ENCODE results near the gene CCDC66. TPM values are rescaled to one million over a fixed set of nuclear protein-coding genes. Genes with fewer than 3 reads are reported as not detected.

Gene CCDC66
- total and polyA plus RNA-seq, 4 donors: 5.1 to 88.2 (median 15.8) TPM

GRCh38 chr3:56610669-56611335 is 53.8 kb downstream of the CCDC66 start:
- 77 to 83% methylated on average over 7 of the region's 7 CpGs for WGBS, 2 donors
- ATAC-seq (ENCODE audit: insufficient read depth, low FRiP score) (no peak), DNase-seq (no peak)
- TF ChIP-seq CTCF (IDR thresholded peaks at IDR 0.05; ENCODE audit: control extremely low read depth, extremely low read depth): no peak
- Histone ChIP-seq H3K4me3 (no peak overlapping the region), H3K27ac (ENCODE audit: low read depth in 1 of 2, low read length in 1 of 2) (no peak overlapping the region), H3K27me3 (ENCODE audit: control insufficient read depth in 3 of 3, insufficient read depth in 3 of 3, low read length in 2 of 3) (no peaks in the 10 kb centered on the region), H3K9ac (ENCODE audit: insufficient read depth in 1 of 2, low read length in 2 of 2) (no peak overlapping the region), H3K9me3 (ENCODE audit: control insufficient read depth in 4 of 4, insufficient read depth in 3 of 4, low read length in 3 of 4) (peaks cover 0 to 3% (median 0%) of the 10 kb centered on the region in 4 donors), H3K36me3 (ENCODE audit: control insufficient read depth in 4 of 4, insufficient read depth in 4 of 4, low read length in 4 of 4) (peaks cover 8 to 20% (median 15%) of the 10 kb centered on the region in 4 donors), H3K4me1 (ENCODE audit: control insufficient read depth in 5 of 5, insufficient read depth in 5 of 5, low read length in 5 of 5) (peaks cover 0 to 12% (median 0%) of the 10 kb centered on the region in 5 donors)

GRCh38 chr3:56611364-56611763 is 54.4 kb downstream of the CCDC66 start:
- H3K36me3 ChIP-seq (ENCODE audit: control insufficient read depth in 4 of 4, insufficient read depth in 4 of 4, low read length in 4 of 4): peaks cover 7 to 19% (median 14%) of the 10 kb centered on the region in 4 donors
- H3K9ac ChIP-seq (ENCODE audit: insufficient read depth in 1 of 2, low read length in 2 of 2): no peak overlapping the region
- H3K4me1 ChIP-seq (ENCODE audit: control insufficient read depth in 5 of 5, insufficient read depth in 5 of 5, low read length in 5 of 5): peaks cover 0 to 12% (median 0%) of the 10 kb centered on the region in 5 donors
- no peak overlapping the region for H3K4me3 ChIP-seq
- ATAC-seq (ENCODE audit: insufficient read depth, low FRiP score) (no peak), DNase-seq (no peak)
- no peaks in the 10 kb centered on the region for H3K27me3 ChIP-seq (ENCODE audit: control insufficient read depth in 3 of 3, insufficient read depth in 3 of 3, low read length in 2 of 3)
- peaks cover 0 to 1% (median 0%) of the 10 kb centered on the region in 4 donors for H3K9me3 ChIP-seq (ENCODE audit: control insufficient read depth in 4 of 4, insufficient read depth in 3 of 4, low read length in 3 of 4)
- WGBS, 2 donors: 75 to 92% methylated on average over 7 to 8 of the region's 8 CpGs
- H3K27ac ChIP-seq (ENCODE audit: low read depth in 1 of 2, low read length in 1 of 2): no peak overlapping the region
- TF ChIP-seq CTCF (IDR thresholded peaks at IDR 0.05; ENCODE audit: control extremely low read depth, extremely low read depth): no peak

- no peaks in the 10 kb centered on the region for H3K27me3 ChIP-seq (ENCODE audit: control insufficient read depth in 3 of 3, insufficient read depth in 3 of 3, low read length in 2 of 3)
- no peak for DNase-seq
- no peaks in the 10 kb centered on the region for H3K9me3 ChIP-seq (ENCODE audit: control insufficient read depth in 4 of 4, insufficient read depth in 3 of 4, low read length in 3 of 4)
- no peak overlapping the region for H3K9ac ChIP-seq (ENCODE audit: insufficient read depth in 1 of 2, low read length in 2 of 2)
- H3K4me3 ChIP-seq: no peak overlapping the region
- H3K36me3 ChIP-seq (ENCODE audit: control insufficient read depth in 4 of 4, insufficient read depth in 4 of 4, low read length in 4 of 4): peaks cover 7 to 23% (median 14%) of the 10 kb centered on the region in 4 donors
- no peak for TF ChIP-seq CTCF (IDR thresholded peaks at IDR 0.05; ENCODE audit: control extremely low read depth, extremely low read depth)
- ATAC-seq (ENCODE audit: insufficient read depth, low FRiP score): no peak
- H3K27ac ChIP-seq (ENCODE audit: low read depth in 1 of 2, low read length in 1 of 2): no peak overlapping the region
- peaks cover 0 to 12% (median 0%) of the 10 kb centered on the region in 5 donors for H3K4me1 ChIP-seq (ENCODE audit: control insufficient read depth in 5 of 5, insufficient read depth in 5 of 5, low read length in 5 of 5)
- WGBS, 2 donors: 92 to 98% methylated on average over 6 of the region's 6 CpGs
These were observed 55.2 kb downstream of the CCDC66 start for GRCh38 chr3:56612146-56612545.
